GM21367 (cell line): ENCODE results near the gene ASB8.
"Not testable (repeated sequence)": the region's sequence is repeated elsewhere in the genome, so short reads cannot be mapped to it uniquely, and the experiment has no call there.

ENCODE experiments used
- ATAC-seq: cut with Tn5 transposase; IDR thresholded peaks from one replicate; pipeline ENCODE4 v1.9.1; 2021; ENCODE audit not compliant: unreplicated experiment

Gene ASB8

DNA sequence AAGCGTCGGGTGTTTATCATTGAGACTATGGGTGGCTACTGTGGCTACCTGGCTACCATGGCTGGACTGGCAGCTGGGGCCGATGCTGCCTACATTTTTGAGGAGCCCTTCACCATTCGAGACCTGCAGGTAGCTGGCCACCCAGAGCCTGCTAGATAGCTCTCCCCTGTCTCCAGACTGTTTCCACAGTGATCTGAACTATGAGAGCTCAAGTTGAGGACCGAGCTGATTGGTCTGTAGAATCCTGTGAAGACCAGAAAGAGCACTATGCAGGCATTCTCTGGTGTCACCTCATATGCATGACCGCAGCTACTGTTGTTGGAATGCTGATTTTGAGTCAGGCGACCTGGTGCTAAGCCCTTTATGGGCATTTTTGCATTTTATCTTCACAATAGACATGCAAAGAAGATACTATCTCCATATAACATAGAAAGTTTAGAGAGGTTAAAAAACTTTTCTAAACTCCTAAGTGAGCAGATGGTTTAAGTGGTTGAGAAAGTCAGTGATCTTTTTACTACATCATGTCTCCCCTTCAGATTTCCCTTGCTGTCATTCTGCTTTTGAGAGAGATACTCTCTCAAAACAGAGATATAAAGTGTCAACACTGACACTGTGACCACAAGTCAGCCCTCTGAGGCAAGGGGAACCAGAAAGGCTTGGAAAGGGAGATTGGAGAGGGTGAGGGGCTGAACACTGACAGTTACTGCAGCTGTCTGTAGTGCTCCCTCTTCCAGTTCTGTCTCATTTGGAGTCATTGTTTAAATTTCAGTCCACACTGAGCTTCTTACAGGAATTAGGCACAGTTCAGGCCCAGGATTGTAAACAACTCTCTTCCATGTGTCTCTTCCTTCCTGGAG is 14.3 kb downstream of the ASB8 start:
- no peak for ATAC-seq

DNA sequence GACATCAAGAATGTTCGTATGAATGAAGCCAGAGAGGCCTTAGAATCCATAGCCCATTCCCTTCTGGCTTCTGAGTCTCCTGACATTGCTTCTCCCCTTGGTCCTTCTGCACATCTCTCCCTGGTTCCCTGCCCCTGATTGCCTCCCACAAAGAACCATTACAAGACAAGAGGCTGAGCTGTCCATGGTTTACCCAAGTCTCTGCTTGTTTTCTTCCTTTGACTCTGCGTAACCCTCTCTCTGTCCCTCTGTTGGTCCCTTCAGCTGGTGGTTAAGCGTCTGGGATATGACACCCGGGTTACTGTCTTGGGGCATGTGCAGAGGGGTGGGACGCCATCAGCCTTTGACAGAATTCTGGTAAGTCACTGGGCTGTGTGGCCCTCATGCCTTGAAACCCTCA is 22.3 kb downstream of the ASB8 start:
- no peak for ATAC-seq

DNA sequence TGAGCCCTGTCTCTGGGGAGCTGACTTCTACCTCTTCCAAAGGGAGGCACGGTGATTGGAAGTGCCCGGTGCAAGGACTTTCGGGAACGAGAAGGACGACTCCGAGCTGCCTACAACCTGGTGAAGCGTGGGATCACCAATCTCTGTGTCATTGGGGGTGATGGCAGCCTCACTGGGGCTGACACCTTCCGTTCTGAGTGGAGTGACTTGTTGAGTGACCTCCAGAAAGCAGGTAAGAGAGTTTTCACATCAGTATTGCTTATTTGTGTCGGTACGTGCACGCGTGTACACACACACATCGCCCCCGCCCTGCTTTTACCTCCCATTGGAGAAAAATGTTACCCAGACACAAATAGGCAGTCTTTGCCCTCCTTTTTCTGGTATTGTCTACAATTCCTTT is 24.5 kb downstream of the ASB8 start:
- ATAC-seq, result no peak

DNA sequence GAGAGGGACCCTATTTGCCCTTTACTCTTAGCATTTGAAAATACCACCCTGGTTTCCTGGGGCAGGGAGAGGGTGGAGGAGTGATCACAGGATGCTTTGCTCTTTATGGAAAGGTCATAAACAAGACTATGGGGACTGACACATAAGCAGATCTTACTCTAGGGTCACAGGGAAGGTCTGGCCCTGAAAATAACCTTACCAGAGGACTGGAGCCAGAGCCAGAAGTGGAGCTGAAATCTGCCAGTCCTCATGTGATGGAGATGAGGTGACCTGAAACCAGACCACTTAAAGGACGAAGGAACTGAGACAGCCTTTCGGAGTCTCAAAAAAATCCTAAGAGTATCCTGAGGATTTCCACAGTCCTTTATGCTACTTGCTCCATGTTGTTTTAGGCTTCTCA is 25.8 kb downstream of the ASB8 start:
- ATAC-seq, result no peak

DNA sequence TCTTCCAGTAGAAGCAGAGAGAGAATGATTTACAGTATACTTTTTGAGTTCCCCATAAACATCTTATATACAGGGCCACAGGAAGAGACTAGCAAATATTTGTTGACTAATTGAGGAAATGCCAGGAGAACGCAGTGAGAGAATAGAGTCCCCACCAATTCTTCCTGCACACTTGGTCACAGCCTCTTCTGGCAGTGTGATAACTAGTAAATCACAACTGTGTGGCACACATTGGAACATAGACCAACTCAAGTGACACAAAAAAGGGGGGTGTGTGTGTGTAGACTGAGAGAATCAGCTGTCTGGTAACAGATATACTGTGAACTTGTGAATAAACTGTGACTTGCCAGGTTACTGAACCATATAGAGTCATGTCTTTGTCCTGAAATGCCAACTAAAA is 27.9 kb downstream of the ASB8 start:
- no peak for ATAC-seq

GRCh38 chr12:48128800-48129199 is 28.5 kb downstream of the ASB8 start:
- no peak for ATAC-seq

GRCh38 chr12:48126953-48127630 is 30.2 kb downstream of the ASB8 start:
- ATAC-seq, result no peak

GRCh38 chr12:48125985-48126384 is 31.3 kb downstream of the ASB8 start:
- ATAC-seq, result no peak

DNA sequence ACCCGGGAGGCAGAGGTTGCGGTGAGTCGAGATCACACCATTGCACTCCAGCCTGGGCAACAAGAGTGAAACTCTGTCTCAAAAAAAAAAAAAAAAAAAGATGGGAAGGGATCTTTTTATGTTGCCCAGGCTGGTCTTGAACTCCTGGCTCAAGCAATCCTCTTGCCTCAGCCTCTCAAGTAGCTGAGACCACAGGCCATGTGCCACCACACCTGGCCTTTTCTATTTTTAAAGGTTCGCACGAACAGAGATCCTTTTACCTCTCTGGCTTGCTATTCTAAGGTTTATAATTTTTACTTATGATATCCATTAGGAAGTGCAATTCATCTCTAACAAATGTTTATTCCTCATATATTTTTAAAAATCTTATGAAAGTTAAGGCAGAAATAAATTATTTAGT is 31.8 kb downstream of the ASB8 start:
- ATAC-seq, result not testable (repeated sequence)

GRCh38 chr12:48123169-48123568 is 34.1 kb downstream of the ASB8 start:
- no peak for ATAC-seq

GRCh38 chr12:48122065-48122834 is 35.1 kb downstream of the ASB8 start:
- ATAC-seq, result no peak

- no peak for ATAC-seq
Measured at GRCh38 chr12:48121522-48121921, 35.8 kb downstream of the ASB8 start.

DNA sequence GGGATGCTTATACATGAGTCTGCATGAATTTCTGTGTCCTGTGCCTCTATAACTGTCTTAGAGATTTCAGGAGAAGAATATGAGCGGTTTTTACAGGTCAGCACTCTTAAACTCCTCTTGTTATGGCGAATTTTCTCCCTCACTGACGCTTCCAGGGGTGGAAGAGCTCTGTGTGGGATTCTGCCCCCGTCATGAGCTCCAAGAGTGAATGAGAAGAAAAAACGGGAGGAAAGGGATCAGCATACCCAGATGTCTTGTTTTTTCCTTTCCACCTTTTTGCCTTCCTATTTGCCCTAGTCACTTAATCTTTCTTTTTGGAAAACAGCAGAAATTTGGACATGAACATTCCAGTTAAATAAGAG is 37.5 kb downstream of the ASB8 start:
- ATAC-seq, result no peak

GRCh38 chr12:48119078-48119833 is 38.1 kb downstream of the ASB8 start, which contains the start of gene PFKM:
TSS of gene PFKM (plus strand) at chr12:48119364. CDS start at chr12:48122775, 3,411 bp downstream.
- peak; percentile 98 for ATAC-seq

DNA sequence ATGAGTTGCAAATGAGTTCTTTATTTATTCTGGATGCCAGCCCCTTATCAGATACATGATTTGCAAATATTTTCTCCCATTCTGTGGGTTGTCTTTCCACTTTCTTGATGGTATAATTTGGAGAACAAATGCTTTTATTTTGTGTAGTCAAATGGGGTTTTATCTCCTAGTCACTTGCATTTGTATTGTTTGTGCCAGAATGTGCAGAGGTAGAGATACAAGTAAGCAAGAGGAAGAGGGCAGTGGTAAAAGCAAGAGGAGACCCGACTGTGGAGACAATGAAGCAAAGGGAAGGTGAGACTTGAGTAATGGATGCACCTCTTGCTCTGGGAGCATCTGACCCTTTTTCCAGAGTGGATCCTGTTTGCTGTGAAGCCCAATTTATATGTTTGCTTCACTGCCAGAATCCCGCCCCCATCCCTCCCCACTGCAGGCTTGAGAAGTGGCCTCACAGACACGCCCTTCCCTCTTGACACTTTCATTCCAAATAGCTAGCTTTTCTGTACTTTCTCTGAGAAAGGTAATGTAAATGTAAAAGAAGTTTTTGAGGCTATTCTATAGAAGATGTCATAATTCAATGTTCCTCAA is 38.9 kb downstream of the ASB8 start:
- no peak for ATAC-seq

DNA sequence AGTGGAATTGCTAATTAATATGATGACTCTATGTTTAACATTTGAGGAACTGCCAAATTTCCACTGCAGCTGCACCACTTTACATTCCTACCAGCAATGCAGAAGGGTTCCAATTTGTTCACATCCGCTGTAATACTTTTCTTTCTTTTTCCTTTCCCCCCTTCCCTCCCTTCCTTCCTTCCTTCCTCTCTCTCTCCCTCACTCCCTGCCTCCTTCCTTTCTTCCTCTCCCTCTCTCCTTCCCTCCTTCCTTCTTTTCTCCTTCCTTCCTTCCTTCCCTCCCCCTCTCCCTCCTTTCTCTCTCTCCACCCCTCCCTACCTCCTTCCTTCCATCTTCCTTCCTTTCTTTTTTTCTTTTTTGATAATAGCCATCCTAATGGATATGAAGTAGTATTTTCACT is 41.4 kb downstream of the ASB8 start:
- no peak for ATAC-seq

DNA sequence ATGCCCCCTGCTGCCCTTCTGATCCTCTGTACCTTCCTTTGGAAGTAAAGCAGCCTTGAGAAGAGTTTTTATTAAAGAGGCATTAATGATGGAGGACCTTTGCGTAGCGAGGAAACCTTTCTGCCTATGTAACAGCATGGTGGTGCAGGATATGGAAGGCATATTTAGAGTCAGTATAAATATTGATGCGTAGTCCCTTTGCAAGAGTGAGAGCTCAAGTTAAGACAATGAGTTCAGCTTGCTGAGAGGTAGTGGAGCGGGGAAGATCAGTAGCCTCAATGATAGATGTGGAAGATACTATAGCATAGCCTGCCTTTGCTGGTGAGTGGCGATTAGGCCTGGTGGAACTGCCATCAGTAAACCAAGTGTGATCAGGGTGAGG is 46.0 kb downstream of the ASB8 start:
- ATAC-seq, result not testable (repeated sequence)

- no peak for ATAC-seq
Measured at GRCh38 chr12:48110691-48111311, 46.5 kb downstream of the ASB8 start.

DNA sequence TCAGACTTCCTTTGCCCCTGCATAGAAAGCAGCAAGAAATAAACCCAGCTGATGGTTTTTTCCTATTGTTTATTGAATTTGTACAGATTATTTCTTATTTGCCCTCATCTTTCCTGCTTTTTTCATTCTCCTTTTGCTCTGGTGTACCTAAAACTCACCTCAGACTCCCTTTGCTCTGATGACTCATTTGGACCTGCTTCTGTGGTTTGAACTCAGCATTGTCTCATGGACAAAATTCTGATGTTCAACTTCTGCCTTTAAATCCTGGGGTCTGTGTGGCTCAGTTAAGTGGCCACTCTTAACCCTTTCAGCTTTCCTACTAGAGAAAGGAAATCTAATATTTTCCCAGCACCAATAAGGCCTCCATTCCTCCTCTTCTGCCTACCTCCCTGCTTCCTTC is 47.9 kb downstream of the ASB8 start:
- no peak for ATAC-seq
